Measurements from ENCODE around the gene ESR1.

The ESR1 gene
- total RNA-seq, result 1.0 to 1.6 reads per million in 2 donors

GRCh38 chr6:151807513-151808370 lies at the start of gene ESR1:
ESR1 (plus strand) TSS chr6:151807682; CDS start chr6:151807913, 231 bp downstream.
- no peak for DNase-seq

DNA sequence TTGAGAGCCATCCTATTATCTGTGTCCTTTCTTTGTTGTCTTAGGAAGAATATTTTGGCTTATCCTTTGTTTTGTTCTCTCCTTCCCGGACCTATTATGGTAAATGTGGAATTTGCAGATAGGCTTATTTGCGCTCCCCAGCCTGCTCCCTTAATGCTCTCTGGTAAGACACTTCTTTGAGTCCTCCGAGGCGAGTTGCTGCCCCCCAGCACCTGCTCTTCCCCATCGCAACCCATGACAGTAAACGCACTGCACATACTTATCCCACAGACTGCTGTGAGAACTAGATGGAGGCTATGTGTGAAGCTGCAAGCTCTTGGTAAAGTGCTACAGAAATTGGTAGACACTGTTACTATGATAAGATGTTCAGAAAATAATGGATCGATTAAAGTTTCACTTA lies 47.0 kb upstream of the ESR1 start:
- DNase-seq, result no peak

DNA sequence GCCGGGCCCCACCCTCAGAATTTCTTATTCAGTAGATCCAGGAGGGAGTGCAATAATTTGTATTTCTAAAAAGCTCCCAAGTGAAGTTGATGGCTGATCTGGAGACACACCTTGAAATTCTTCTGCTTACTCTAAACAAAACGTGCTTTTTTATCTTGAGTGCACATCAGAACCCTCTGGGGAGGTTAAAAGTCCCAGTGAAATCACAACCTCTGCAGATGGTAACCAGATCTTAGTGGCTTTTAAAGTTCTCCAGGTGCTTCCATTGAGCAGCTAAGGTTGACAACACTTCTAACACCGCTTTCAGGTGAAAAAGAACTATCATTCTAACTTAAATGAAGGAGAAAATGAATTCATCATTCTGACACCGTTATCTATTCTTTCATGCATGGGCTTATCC lies 45.6 kb upstream of the ESR1 start:
- no peak for DNase-seq

- DNase-seq, result no peak
These were observed 44.7 kb upstream of the ESR1 start for GRCh38 chr6:151762817-151763216.

DNA sequence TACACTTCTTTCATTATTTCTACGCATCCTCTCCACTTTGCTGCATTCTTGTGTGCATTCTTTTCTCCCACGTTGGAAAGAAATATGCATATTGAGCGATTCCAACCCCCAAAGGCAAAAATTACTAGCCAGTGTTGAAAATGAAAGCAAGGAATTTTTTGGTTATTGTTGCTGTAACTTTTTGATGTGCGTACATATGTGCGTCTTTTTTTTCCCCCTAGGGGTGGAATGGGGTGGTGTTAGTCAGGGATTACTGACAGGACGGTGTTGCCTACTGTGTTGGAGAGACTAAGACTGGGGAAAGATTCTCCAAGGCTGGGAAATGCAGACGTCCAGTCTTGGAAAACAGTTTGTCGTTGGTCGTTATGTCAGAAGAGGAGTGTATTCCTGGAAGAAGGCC lies 44.2 kb upstream of the ESR1 start:
- DNase-seq, result no peak

DNA sequence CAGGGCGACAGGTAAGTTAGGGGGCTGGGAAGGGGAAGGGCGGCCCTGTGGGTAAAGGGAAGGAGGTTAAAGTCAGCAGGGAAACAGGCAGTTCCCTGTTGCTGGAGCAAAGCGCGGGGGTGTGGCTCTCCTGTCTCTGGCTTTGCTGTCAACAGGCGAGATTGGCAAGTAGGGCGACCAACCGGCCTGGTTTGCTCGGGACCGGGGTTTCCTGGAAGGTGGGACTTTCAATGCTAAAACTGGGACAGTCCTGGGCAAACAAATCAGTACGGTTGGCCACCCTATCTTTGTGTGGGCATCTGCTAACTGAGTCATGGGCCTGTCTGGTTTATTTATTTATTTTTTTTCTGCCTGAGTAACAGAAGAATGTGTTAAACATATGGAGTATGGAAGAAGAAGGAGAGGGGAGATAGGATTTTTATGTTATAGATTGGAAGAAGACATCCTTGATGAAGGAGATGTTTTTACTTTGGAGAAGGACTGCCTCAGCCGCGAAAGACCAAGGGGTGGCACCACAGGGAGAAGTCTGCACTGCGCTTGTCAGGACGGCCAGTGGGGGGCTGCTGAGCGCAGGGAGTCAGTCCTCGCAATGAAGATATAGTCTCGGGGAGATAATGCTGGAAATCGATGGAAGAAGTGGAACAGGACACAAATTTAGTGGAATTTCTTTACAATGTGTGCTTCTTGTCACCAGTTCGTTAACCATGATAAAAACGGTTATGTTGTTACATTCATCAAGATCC lies 43.4 kb upstream of the ESR1 start:
- no peak for DNase-seq

- no peak for DNase-seq
These were observed 42.0 kb upstream of the ESR1 start for GRCh38 chr6:151765444-151765886.

GRCh38 chr6:151772446-151772845 lies 35.0 kb upstream of the ESR1 start:
- DNase-seq, result no peak

DNA sequence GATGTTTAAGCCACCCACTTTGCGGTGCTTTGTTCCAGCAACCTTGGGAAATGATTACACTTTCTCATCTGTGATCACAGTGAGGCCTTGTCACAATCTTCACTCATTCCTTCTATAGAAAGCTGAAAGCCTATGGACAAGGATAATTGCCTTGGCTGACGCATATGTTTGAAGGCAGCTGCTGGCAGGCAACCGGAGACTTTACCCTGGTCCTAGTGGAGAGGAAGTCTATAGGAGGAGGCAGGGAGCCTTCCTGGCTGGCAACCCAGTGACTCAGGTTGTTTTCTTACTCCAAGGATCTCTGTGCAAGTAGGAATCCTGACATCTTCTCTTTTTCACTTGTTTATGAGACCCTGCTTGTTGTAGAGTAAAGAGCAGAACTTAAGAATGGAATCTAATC lies 34.1 kb upstream of the ESR1 start:
- no peak for DNase-seq

DNA sequence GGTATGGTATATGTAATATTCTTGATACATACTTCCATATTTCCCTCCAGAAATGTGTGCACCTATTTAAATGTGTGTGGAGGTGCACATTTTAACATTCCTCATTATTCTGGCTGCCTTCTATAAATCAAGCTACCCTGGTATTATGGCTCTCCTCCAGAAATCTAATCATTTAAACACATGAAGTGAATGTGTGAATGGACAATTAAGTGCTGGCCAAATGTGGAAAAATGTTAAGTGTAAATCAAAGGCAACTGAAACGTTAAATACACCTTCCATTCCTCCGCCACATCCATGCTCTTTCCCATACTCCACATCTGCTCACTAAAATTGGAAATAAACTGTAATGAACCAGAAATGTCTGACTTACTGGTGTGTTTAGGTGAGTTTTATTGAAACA lies 24.9 kb upstream of the ESR1 start:
- no peak for DNase-seq

DNA sequence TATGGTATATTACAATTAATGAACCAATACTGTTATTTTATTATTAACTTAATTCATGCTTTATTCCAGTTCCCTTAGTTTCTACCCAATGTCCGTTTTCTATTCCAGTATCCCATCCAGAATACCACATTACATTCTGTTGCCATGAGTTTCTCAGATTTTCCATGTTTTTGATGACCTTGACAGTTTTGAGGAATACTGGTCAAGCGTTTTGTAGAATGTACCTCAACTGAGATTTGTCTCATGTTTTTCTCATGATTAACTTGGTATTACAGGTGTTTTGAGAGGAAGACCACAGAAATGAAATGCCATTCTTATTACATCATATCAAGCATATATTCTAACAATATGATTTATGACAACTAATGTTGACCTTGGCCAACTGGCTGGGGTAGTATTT lies 23.8 kb upstream of the ESR1 start:
- no peak for DNase-seq

GRCh38 chr6:151784441-151785214 lies 22.9 kb upstream of the ESR1 start:
- no peak for DNase-seq

- DNase-seq, result no peak
These were observed 10.5 kb upstream of the ESR1 start for GRCh38 chr6:151796842-151797530.

DNA sequence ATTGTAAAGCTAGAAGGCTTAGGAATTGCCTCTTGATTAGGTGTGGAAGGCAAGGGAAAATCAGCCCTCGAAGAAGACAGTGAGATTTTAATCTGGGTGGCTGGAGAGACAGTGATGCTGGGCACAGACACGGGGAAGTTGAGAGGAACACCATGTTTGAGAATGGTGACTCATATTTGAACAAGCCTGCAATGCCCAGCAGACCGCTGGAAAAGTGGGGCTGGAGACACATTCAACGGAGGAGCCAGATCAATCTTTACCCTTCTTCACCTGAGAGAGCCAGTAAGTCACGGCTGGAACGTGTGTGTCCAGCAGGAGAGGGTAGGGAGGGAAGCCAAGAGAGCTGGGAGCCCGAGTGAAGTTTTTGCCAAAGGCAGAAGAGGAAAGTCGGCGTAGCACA lies 3.7 kb upstream of the ESR1 start:
- DNase-seq, result no peak

DNA sequence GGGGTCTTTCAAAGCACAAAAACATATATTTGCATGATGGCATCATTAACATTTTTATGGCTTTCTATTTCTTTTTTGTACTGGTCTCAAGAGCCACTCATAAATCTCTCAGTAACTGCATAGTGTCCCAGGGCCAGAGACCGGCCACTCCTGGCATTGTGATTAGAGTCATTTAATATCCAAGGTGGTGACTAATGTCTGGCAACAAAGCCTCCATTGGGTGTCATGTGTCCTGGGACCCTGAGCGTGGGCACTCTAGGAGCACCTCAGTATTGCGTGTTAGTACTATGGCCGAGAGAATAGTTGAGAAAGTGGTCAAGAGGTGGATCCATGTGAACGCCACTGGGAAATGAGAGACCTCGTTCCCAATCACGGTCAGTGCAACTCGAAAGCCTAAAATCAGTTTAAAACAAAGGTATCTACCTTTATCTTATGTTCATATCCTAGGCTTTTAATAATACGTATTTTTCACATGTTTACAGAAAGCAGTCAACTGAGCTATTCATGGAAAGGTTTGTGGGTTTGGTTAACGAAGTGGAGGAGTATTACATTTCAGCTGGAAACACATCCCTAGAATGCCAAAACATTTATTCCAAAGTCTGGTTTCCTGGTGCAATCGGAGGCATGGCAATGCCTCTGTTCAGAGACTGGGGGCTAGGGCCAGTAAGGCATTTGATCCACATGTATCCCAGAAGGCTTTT lies 2.7 kb upstream of the ESR1 start:
- no peak for DNase-seq

GRCh38 chr6:151805286-151805840 lies 2.1 kb upstream of the ESR1 start:
- no peak for DNase-seq

- no peak for DNase-seq
These were observed 547 bp upstream of the ESR1 start for GRCh38 chr6:151806757-151807512.

- no peak for DNase-seq
These were observed 1.1 kb downstream of the ESR1 start for GRCh38 chr6:151808371-151809241.

GRCh38 chr6:151811081-151811480 lies 3.6 kb downstream of the ESR1 start:
- DNase-seq, result no peak

DNA sequence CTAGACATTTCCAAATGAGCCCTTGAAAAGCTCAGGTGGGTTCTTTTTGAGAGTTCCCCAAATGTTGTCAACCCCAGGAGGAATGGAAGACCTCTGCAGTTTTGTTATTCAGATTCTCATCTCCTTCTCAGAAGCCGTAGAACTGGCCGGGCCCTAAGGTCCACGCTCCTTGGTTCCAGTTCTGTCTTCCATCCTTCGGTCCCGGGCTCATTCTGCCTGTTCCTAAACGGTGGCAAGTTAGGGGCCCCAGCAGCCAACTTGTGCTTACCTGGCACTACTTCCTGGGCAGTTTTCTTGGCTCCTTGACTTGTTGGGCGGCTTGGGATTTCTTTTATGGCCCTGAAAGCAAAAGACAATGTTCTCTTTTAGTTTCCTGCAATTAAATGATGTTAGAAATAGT lies 6.4 kb downstream of the ESR1 start:
- no peak for DNase-seq
